NCI-H187 treated with DMSO at 0.1 percent for 48 hours (cell line): ENCODE measurements around the gene BLOC1S3.

ENCODE experiments used
- DNase-seq: peaks from one replicate; lab custom pipeline; 2025; lab: John Stamatoyannopoulos, UW

The BLOC1S3 gene, protein sequence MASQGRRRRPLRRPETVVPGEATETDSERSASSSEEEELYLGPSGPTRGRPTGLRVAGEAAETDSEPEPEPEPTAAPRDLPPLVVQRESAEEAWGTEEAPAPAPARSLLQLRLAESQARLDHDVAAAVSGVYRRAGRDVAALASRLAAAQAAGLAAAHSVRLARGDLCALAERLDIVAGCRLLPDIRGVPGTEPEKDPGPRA

DNA sequence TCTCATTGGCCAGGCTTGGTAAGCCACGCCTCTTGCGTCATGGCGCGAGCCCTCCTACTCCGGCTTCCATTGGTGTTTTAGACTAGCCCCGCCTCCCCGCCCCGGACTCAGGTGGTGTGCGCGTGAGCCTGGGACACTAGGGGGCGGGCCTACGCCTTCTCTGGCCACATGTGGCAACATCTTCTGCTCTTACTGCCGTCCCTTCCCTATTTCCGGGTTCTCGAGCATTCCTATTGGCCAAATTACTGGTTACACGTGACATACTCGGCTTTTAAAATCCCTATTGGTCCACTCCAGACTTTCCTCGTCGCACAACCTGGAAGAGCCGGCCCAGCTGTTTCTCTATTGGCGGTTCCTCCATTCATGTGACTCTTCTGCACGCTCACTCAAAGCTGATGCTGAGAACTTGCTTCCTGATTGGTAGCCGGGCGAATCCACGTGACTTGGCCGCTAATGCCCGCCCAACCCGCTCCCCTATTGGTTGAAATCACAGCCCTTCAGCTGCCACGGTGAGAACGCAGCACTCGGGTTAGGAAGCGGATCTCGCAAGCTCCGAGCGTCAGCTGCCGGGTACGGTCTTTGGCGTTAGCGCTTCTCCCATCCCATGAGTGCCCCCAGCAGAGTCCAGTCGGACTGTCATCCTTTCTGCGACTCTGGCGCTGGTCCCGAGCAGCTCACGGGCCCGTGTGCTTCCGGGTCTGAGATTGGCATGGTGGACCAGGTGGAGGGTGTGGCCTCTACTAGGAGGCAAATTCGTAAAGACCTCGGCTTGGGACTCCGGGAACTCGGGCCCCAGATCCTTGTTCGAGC is at the start of gene BLOC1S3:
Gene BLOC1S3 (plus strand): TSS at position 523 of the 810 bp plus-strand sequence. CDS start 513 bp downstream, outside the sequence.
- peak; percentile 100 for DNase-seq

DNA sequence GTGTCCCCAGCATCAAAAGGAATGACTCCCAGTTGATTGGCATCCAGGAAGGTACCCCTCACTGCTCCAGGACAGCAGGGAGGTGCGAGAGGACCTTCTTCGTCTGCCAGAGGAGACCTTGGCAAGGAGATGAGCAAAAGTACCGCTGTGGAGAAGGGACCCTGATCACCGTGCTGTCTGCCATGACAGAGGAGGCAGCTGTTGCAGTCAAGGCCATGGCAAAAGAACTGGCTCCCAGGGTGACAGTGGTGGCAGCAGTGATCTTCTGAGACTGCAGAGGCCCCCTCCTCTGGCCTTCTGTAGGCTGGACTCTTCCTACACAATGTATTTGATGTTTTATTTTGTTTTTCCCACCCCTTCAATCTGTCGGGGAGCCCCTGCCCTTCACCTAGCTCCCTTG is 49.8 kb upstream of the BLOC1S3 start:
- no peak for DNase-seq

DNA sequence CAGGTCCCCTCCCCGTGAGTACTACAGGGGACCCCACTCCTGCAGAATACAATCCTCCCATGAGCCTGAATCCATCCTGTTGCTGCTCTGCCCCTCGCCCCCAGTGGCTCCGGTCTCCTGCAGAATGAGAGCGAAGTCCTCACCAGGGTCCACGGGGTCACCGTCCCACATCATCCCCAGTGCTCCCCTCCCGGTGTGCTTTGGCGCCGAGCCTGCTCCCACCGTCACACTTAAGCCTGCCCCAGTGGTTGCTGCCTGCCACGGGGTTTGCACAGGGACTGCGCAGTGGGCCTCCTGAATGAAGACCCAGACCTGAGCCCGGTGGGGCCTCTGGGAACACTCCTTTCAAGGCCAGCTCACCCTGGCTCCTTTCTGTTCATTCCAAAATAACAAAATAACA is 48.3 kb upstream of the BLOC1S3 start:
- DNase-seq: no peak

DNA sequence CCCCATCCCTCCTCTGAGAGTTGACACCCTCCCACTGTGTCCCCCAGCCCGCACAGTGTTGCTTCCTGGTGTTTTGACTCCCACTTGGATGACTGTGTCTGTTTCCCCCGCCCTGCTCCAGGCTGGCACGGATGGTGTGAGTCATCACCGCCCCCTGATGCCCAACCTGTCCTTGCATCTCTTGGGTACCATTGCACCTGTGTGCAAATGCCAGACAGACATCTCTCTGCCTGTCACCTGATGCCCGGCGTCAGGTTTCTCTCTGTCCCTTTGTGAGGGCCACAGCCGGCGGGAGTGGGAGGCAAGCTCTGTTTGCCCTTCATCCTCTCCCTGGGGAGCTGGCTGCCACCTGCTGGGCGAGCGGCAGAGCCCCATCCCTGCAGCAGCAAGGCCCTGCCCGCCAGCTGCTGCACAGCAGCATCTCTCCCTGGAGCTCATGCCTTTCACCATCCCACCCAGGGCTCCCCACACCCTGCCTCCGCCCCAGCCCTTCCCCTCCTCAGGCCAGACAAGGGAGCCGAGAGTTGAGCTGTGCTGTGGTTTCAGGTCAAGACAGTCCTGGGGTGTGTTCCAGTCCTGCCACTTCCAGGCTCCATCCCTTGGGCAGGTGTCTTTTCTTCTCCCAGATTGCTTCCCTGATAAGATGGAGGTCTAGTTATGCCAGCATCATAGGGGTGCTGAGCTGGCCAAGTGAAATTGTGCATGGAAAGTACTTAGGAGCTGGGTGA is 47.5 kb upstream of the BLOC1S3 start:
- DNase-seq: peak; percentile 87

DNA sequence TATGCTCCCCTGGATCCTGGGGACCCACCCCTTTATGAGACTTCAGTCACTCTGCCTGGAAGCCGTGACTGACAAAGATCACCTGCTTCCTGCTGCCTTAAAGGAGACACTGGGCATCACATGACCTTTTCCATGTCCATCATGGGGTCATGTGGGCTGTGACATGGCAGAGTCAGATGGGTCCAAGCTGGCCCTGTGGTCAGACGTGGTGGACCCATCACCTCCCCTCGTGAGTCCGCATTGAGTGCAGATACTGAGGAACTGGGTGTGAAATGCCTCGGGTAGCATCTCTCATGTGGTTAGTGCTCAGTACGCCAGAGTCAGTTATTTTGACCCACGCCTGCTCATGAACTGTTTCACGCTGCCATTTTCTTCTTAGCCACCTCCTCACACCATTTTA is 44.9 kb upstream of the BLOC1S3 start:
- no peak for DNase-seq

DNA sequence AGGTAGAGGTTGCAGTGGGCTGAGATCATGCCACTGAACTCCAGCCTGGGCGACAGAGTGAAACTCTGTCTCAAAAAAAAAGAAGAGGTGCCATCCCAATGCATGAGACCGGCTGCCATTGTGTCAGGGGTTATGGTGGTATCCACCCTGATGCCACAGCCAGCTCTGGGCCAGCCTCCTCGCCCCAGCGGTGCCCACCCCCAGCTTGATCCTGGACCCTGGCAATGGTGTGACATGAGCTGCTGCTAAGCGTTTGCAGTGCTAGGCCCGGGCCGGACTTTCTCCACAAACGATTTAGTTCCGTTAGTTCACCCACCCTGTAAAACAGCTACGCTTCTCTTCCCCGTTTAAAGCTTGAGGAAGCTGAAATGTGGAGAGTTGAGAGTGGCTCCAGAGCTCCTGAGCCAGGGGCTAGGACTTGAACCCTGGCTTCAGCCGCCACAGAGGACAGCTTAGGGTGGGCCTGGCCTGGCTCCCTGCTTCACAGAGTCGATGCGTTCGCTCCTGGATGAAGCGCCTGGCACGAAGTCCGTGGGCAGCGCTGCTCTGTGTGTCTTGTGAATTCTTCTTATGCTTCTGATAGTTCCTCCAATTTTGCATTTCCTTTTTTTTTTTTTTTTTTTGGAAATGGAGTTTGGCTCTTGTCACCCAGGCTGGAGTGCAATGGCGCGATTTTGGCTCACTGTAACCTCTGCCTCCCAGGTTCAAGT is 43.3 kb upstream of the BLOC1S3 start:
- DNase-seq: no peak

DNA sequence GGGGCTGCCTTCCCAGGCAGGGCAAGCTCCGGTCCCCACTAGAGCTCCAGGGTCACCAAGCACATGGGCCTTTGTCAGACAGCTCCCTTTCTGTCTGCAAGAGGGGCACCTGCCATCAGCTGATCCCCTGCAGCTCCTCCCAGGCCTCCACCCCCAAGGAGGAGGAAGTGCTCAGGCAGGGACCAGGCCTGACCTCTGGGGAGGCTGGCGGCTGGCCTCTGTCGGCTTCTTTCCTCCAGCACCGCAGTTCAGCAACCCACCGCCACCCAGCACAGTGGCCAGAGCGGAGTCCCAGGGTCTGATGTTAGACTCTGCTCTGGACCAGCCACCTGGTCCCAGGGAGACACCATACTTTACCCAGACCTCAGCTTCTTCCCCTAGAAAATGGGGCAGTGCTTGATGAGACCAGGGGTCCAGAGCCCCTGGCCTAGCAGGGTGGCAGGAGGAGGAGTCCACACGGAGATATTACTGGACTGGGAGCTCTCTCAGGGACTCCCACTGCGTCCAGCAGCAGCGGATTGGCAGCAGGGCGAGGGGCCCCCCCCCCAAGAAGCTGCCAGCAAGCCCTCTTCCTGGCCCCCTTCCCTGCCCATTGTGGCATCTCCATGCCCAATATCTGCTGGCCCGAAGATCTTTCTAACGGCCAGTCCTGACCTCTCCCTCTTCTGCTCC is 41.9 kb upstream of the BLOC1S3 start:
- DNase-seq: no peak

DNA sequence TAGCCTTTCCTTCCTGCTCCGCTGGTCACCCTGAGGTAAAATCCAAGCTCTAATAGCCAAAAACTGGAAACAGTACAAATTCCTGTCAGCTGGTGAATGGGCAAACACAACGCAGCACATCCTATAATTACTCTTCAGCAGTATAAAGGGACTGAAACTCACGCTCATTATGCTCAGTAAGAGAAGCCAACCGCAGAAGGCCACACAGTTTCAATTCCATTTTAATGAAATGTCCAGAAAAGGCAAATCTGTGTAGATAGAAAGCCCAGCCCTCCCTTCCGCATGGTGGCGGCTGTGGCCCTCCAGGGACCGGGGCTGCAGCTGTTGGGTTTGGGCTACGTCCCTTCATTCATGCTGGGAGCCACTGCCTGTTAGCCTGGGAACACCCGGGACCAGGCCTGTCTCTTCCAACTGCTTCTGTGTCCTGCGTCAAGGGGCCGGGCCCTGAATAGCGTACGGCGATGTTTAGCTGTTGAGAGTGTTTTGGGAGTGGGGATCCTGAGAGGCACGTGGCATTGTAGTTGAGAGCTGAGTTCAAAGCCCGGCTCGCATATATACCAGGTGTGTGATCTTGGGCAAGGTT is 41.3 kb upstream of the BLOC1S3 start:
- DNase-seq: no peak

DNA sequence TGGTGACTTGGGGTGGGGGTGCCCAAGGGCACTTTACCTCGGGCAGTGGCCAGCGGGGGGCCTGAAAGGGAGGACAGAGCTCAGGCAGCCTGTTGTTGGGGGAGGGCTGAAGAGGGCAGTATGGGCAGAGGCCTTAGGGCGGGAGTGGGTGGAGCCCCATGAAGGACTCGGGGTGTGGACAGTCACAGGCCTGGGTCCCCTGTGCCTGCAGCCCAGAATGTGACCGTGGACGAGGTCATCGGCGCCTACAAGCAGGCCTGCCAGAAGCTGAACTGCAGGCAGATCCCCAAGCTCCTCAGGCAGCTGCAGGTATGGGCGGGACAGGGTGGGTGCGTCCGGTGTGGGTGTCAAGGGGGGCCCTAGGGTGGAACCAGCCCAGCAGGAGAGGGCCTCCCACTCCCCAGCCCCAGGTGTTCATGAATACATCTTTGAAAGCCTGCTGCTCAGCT is 40.3 kb upstream of the BLOC1S3 start:
- no peak for DNase-seq

DNA sequence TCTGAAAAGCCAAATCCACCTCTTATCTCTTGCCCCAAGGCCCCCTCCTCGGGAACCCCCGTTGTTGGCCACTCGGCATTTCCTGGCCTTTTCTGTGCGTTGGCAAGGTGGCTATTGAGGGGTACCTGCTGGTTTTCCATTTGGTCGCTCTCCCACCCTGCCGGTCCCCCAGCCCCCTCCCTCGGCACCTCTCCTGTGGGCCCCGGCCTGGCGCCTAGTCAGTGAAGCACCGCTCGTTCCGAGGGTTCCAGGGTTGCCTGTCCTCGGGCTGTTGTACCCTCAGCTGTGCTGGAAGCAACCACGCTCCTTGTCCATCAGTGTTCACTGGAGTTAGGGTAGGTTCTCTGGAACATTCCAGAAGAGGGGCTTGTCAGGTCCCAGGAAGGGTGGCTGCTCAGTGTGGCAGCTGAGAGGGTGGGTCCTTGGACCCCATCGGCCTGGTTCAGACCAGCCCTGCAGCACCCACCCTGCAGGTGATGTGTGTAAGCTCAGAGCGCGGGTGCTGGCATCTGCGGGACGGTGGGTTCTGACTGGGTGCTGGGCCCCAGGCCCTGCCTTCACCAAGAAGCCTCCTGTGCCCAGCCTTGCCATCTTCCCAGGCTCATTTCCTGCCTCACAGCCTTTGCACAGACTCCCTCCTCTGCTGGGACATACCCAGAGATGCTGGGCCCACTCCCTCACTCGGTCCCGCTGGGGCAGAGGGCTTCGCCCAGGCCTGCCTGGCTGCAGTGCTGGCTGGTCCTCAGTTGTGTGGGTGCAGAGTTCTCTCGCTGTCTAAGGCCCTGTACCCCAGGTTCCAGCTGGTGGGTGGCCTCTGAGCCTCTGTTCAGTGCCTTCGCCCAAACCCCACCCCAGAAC is 39.1 kb upstream of the BLOC1S3 start:
- no peak for DNase-seq

DNA sequence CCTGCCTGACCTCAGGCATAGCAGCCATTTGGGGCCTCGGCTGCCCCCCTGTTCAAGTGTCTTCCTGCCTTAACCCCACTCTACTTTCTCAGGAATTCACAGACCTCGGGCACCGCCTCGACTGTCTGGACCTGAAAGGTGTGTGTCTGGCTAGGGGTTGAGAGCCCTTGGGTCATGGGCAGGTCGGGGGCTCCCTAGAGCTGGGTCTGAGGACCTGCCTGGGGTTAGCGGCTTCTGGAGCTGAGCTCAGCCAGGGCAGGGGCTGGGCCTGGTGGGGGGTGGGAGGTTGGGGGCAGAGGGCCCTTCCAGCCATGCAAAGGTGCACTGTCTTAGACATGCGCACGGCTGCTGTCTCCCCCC is 38.5 kb upstream of the BLOC1S3 start:
- DNase-seq: no peak

DNA sequence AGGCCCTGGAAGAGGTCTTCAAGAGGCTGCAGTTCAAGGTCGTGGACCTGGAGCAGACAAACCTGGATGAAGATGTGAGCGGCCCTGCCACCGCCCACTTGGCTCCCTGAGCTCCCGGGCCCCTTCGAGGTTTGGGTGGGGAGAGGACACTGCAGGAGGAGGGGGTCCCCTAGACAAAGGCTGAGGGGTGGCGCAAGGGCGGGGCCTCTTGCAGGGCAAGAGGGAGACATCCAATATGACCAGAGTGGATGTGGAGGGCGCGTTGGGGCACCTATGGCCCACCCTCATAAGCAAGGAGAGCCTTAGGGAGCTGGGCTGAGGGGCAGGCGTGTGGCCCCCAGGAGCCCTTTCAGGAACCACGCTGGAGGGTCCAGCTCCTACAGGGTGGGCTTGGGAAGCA is 38.1 kb upstream of the BLOC1S3 start:
- no peak for DNase-seq

DNA sequence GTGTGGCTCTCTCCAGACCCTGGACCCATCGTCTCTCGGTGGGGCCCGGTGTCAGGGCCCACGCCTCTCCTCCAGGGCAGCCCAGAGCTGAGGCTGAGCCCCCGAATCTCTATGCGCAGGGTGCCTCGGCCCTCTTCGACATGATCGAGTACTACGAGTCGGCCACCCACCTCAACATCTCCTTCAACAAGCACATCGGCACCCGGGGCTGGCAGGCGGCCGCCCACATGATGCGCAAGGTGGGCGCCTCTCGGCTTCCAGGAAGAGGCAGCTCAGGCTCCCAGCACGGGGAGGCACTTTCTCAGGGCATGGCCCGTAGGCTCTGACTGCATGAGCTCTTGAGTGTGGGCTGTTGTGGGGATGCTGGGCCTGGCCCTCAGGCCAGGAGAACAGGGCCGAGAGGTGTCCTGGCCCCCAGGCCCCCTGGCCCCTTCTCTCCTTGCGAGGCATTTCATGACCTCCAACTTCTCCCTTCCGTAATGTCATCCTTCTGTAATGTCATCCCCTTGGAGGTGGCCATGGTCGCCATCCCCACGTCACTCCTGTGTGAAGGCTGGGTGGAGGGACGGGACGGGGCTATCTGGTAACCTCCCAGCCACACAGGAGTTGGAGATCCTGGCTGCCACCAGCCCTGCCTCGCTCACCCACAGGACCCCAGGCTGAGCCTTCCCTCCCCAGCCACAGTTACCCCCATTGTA is 37.2 kb upstream of the BLOC1S3 start:
- DNase-seq: no peak

DNA sequence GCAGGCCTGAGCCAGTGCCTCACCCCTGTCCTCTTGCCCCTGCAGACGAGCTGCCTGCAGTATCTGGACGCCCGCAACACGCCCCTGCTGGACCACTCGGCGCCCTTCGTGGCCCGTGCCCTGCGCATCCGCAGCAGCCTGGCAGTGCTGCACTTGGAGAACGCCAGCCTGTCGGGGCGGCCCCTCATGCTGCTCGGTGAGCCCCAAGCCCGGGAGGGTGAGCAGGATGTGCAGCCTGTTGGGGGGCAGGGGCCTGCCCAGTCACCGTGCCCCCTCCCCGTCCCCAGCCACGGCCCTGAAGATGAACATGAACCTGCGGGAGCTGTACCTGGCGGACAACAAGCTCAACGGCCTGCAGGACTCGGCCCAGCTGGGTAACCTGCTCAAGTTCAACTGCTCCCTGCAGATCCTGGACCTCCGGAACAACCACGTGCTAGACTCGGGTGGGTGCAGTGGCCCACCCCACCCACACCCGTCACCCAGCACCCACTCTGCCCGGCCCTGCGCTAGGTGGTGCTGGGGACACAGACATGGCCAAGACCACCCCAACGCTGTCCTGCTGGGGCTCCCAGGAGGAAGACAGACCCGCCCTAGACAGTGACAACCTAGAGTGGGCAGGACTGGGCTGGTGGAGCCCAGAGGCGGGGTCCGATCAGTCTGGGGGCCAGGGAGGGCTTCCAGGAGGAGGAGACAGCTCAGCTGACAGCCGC is 36.4 kb upstream of the BLOC1S3 start:
- DNase-seq: no peak

DNA sequence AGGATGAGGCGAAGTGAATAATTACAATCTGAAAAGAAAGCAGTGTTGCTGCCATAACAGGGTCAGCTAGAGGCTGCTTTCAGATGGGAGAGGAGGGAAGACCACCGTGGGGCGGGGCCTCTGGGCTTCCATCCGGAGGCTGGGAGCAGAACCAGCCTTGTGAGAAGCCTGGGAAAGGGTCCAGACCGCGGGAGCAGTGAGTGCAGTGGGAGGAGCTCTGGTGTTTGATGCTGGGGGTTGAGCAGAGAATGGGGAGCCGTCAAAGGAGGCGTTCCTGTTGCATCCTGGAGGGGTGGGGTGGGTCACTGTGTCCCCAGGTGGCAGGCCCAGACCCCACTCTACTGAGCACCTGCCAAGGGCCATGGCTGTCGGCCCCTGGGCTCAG is 35.9 kb upstream of the BLOC1S3 start:
- DNase-seq: no peak

DNA sequence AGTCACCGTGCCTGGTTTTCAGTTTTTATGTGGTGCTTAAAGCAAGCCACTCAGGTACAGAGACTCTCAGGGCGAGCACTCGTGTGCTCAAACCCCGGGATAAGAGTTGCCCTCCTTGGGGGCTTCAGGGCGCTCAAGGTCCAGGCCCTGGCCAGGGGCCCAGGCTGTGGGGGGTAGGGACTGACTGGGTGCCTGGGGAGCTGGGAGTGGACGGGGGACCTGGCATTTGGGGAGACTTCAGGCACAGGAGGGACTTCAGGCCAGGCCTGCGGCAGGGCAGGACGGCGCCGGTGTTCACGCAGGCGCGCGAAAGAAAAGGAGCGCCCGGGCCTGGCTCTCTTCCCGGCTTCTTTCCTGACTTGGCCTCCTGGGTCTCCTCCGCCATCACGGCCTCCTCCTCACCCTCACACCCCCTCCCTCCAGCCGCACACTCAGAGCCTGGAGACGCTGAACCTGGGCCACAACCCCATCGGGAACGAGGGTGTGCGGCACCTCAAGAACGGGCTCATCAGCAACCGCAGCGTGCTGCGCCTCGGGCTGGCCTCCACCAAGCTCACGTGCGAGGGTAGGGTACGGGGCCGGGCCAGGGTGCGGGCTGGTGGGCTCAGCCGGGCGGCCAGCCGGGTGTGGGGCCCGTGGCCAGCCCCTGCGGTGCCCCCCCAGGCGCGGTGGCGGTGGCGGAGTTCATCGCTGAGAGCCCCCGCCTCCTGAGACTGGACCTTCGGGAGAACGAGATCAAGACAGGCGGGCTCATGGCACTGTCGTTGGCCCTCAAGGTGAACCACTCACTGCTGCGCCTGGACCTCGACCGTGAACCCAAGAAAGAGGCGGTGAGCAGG is 33.9 kb upstream of the BLOC1S3 start:
- no peak for DNase-seq

DNA sequence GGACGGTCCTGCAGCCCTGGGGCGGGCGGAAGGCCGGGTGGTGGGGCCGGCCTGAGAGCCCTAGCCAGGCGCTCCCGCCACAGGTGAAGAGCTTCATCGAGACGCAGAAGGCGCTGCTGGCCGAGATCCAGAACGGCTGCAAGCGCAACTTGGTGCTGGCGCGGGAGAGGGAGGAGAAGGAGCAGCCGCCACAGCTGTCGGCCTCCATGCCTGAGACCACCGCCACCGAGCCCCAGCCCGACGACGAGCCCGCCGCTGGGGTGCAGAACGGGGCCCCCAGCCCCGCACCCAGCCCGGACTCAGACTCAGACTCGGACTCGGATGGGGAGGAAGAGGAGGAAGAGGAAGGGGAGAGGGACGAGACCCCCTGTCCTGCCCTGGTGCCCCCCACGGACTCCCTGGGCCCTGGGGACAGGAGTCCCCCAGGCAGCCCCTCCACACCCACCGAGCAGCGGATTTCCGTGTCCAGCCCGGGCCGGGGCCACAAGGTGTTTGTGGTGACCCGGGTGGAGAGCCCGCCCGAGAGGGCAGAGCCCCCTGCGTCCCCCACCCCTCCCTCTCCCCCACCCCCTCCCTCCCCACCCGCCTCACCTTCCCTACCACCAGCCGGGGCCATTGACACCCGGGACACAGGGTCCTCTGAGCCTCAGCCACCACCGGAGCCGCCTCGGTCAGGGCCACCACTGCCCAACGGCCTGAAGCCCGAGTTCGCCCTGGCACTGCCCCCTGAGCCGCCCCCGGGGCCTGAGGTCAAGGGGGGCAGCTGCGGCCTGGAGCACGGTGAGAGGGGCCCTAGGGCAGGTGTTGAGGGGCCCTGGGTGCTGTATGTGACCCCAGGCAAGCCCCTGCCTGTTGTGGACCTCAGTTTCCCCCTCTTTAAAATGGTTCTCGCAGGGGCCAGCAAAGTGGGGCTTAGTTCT is 33.1 kb upstream of the BLOC1S3 start:
- no peak for DNase-seq
